Amniotic stem cell (primary cell): ENCODE measurements around the gene CFAP100.

Experiments used
- DNase-seq: peaks from one replicate; lab custom pipeline; 2025; lab: John Stamatoyannopoulos, UW

The CFAP100 gene

DNA sequence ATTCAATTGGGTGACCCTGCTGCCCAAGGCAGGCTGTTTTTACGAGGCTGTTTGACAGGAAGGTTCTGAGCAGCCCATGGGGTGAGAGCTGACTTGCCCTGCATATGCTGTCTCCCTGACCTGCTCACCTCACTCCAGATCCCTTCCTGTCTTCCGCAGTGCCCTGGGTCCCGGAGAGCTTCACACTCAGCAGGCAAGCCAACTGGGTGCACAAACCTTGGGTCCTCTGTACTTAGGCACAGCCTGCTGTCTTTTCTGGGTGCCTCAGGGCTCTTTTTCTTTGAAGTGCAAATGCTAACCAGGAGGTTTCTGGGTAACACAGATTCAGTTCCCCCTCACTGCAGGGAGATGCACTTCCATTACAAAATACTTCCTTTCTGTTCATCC, 48.1 kb downstream of the CFAP100 start:
- no peak for DNase-seq

DNA sequence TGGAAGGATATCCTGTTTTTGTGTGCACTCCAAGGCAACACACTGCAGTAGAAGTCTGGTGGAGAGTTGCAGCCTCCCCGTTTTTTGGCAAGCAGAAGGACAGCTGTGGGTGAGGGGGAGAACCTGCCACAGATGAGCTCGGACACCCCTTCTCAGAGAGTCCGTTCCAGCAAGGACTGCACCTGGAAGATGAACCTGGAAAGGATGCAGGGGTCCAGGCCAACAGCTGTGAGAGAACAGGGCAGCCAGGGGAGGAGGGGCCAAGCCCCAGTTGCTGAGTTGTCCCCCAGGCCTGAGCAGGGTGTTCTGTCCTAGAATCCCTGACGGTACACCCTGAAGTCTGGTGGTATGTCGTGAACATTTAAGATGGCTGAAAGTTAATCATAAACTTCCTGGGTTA, 50.8 kb downstream of the CFAP100 start:
- no peak for DNase-seq

DNA sequence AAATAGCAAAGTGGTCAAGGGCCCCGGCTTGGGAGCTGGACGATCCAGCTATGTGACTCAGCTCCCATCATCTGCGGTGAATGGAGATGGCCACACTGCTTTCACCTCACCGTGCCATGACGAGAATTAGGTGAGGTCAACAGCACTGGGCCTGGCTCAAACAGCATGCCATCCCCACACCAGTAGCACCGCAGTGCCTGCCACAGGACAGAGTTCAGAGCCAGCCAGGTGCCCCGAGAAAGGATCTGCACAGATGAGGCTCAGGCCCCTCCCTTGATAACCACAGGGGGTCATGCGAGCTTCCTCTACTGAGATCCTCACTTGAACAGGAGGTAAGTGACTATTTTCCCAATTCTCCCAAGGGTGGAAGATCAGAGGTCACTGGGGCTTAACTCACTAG, 51.6 kb downstream of the CFAP100 start:
- no peak for DNase-seq

DNA sequence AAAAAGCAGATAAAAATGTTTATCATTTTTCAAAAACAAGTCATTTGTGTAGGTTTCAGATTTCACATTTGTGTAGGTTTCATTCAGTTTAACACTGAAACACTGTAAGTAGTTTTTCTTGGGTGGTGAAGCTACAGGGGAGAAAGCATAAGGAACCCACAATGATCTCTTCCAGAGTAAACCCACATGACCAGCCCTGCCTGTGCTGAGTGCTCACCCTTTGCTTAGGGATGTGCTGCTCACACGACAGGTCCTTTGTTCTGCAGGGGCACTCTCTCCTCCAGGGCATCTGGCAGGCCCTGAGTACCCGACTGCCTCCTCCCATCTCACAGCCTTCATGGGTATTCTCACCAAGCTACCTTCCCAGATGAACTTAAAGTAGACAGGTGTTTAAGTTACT, 52.1 kb downstream of the CFAP100 start:
- DNase-seq, result no peak

DNA sequence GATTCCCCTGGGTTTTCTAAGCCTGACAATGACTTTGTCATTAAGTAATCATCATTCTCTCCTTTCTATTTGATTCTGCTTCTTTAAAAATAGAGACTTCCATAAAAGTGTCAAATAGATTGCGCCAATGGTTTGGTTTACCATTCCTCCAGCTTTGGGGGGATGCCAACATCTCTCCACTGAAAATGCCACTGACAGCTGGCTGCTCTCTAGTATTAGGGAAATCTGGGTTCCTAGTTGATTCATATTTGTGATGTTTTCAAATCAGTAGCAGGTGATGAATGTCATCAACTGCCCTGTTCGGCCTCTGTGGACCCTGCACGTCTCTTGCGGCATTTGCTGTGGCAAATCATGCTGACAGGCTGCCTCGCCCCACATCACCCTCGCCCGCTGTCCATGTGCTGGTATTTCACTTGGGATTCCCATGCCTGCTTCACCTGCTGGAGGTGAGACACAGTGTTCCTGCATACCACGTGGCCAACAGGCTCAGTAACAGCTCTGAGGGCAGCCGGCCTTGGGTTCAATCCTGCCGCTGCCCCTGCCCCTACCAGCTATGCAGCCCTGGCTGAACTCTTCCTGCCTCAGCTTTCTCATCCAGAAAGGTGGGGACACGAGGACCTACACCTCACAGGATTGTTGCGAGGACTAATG, 52.9 kb downstream of the CFAP100 start:
- no peak for DNase-seq

DNA sequence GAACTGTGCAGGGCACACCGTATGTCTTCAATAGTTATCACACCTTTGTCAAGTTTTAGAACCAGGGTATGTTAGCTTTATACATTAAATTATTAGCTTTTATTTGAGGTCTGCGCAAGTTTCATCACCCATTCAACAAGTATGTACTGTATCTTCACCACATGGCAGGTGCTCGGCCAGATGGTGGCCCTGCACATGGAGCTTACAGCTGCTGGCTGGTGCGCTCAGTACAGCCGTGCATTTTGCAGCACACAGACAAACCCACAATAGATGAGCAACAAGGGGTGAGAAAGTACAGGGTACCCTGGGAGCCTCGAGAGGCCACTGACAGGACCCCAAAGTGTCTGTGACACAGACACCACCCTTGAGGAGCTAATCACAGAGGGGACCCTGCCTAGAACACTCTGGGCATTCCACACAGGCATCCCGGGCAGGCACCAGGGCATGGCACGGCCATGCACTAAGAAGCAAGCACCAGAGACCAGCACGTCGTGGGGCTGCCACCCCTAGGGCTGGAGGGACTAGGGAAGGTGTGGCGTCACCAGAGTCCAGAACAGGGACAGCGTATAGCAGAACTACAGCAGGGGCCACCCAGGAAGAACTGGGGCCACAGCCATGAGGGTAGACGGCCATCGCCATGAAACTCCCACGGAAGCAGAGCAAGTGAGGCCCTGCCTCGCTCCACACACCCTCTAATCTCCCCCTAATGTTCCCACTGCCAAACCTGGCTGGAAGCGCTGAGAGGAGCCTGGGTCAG, 53.6 kb downstream of the CFAP100 start:
- DNase-seq, result no peak

DNA sequence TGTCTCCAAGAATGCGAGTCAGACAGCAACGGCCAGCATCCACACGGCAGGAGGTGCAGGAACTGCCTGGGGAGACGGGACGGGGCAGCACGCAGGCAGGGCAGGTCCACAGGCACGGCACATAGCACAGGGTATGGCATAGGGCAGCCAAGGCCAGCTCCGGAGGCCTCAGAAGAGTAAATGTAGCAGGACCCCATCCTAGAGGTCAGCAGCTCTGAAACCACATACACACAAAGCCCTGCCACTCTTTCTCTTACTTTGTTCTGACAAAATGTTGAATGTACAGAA, 54.1 kb downstream of the CFAP100 start:
- DNase-seq, result no peak

DNA sequence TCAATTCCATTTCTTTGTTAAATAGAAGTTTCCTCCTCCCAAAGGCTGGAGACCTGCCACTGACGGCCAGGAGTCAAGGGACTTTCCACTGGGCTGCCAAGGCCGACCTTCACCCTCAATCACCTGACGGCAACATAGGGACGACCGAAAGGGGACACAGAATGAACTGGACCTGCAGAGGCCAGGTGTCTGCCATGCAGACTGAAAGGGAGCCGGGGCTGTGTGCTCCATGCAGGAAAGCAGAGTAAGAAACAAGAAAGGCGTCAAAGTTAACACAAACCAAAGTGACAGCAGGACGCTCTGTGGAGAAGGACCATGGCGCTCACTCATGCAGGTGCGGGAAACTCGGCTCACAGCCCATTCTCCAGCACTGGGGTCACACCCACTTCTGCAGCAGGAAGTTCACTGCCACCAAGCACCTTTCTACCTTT, 54.9 kb downstream of the CFAP100 start:
- no peak for DNase-seq

DNA sequence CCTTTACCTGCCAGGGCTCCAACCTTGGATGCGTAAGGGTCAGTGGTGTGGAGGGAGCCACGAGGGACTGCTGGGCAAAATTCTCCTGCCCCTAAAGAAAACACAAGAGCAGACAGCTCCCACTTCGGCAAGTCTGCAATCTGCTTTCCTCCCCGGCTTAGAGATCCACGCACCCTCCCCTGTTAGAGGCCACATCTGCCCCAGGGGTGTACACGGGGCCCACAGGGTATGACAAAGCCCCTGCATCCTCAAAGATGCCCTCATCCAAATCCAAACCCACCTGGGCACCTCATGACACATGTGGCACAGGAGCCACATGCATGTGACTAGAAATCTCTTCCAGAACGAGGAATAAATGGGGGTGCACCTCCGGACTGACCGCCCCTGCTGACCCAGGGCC, 55.5 kb downstream of the CFAP100 start:
- no peak for DNase-seq

DNA sequence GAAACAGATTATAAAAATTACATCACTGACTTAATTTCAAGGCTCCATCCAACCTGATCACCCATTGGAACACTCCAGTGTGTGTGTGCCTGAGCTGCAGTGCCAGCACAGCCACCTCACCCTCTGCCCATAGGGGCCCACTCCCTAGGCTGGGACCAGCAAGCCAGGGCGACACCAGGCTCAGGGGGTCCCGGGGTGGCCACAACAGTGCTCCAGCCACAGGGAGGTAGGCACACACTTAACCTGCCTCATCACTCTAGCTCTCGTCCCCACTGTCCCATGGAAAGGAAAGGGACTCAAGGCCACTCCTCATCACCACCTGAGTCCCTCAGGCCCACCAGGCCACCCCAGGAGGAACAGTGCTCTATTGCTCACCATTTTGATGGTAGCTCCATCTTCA, 56.0 kb downstream of the CFAP100 start:
- no peak for DNase-seq

DNA sequence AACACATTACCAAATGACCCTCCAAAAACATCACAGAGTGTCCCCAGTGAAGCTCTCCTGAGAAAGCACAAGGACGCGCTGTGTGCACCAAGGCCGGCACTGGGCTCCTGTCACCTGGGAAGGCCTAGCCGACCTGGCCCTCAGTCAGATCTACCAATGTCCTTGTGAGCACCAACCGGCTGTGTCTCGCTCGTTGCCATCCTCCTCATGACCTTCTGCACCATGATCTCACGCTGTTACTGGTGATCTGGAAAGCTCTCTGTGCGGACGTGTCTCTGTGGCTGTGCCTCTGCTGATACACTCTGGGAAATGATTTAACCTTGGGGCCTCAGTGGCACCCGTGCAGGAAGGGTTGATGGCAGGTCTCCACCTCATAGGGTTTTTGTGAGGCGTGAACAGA, 56.8 kb downstream of the CFAP100 start:
- DNase-seq, result no peak

DNA sequence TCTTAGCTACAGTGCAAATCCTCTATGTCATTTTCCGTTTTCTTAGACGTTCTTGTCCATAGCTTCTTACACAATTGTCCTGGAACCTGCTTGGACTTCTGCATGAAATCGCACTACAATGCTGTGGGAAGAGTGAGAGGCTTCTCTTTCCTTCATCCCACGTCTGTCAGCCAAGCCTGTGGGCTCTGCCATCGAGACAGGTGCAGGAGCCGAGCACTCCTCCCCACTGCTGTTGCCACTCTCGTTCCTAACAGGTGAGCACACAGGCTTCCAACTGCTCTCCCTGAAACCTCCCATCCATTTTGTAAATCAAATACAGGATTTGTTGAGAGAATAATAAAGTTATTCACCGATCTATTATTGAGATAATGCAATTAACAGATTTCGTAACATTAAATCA, 57.5 kb downstream of the CFAP100 start:
- DNase-seq, result no peak

DNA sequence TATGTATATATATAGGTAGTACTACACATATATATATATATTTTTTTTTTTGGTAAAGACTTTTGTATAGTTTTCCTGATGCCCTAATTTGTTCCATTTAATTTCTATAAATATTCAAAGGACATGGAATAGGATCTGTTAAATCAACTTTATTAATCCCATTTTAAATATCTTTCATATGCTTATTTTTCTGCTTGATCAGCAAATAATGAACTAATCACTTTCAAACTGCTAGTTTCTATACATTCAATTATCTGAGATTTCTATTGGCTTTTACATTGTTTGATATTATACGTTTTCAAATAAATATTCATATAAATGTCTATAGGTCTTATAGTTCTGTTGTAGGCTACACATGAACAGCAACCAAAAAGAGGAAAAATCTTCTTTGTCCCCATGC, 59.3 kb downstream of the CFAP100 start:
- no peak for DNase-seq

DNA sequence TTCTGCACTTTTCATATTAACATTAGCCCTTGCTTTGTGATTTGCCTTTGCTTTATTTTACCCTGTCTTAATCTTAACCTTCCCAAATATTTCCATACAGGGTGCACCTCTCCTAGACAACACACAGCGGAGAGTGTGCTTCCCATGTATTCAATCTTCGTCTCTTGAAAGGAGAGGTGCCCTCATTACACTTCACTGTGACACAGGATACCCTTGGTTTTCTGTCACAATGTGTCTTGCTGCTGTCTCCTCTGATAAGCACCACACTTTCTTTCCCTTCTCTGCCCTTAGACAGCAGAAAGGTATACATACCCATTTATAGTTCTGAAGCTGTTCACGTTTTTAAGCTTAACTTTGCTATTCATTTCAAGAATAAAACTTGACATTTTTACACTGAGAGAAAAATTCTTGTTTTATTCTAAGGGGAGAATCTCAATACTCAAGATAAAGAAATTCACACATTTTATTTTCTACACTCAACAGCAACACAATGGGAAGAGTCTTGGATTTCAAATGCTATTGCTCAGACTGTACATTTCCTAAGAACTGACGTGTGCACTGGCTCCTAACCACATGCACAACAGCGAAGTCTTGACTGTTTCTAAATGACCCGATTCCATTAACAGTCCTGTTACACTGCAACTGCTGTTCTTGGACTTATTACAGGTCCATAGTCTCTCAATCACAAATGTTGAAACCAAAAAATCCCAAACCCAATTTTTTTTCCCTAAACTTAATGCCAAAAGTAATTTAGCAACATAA, 59.9 kb downstream of the CFAP100 start:
- no peak for DNase-seq

DNA sequence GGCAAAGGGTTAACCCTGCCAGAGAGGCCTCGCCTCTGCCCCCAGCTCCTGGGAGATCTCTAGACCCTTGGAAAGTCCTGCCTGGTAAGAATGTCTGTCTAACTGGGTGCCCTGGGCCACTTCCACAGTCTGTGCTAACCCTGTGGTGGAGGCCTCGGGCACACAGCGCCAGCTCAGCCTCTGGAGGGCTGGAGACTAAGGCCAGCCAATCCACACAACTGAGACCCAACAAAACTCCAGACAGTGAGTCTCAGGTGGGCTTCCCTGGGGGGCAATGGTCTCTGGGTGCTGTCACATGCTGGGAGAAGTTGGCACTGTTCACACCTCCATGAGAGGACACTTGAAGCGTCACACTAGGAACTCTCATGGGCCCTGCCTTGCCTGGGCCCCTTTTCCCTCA, 61.5 kb downstream of the CFAP100 start:
- DNase-seq, result no peak

DNA sequence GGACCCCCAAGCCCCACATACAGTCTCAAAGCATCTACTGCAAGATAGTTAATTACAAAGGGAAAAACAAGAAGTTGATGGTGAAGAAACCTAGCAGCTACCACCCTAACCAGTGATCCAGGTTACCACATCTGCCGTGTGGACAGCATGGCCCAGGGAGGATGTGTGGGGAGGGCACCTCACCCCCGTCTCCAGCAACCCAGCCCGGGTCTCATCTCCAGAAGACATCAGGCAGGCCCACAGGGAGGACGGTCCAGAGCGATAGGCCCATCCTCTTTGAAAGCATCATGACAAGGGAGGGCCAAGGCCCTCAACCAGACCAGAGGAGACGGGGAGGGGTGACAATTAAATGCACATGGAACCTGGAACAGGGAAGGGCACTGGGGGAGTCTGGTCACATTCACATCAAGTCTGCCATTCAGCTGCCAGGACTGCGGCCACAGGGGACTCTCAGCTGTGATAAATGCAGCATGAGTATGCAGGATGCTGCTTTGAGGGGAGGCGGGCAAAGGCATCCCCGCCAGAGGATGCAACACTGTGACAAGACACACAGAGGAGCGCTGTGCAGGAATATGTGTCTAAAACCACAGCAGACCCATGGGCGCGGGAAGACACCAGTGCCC, 62.2 kb downstream of the CFAP100 start:
- DNase-seq, result no peak

DNA sequence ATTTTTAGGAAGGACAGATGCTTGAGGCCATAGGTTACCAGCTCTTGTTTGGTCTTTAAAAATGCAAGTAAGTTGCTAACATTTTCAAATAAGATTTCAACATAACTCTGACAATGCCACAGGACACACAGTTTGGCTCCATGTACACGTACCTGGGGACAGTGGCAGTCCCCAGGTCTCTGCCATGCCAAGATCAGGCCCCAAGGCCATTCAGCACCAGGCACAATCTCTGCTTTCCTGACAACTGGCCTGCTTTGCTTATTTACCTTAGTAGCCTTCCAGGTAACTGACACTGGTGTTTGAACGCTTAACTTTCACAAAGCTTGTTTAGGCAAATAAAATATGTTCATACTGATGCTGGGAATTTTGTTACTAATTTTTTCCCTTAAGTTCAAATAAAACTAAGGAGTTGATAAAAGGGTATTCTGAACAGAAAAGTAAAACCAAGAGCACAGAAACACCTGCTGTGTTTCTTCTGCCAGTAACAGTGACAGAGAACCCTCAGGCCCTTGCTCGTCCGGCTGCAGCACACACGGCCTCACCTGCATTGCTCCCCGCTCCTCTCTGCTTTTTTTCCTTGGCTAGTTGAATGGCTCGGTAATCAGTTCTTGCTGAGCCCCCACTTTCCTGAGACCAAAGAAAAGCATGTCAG, 64.5 kb downstream of the CFAP100 start:
- DNase-seq, result no peak

DNA sequence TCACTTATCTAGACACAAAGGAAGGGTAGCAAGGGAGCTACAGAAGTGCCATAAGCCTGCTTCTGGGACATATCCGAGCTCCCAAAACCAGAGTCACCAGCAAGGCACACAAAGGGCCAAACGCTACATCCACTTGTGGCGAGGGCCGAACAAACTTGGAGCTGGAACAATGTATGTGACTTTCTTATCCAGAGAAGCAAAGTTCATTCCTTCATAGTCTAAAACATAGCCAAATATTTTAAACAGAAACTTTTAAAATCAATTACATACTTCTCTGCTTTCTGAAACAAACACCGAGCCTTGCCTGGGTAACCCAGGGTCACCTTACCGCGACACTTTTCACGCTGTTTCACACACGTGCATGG, 65.0 kb downstream of the CFAP100 start:
- DNase-seq, result no peak

DNA sequence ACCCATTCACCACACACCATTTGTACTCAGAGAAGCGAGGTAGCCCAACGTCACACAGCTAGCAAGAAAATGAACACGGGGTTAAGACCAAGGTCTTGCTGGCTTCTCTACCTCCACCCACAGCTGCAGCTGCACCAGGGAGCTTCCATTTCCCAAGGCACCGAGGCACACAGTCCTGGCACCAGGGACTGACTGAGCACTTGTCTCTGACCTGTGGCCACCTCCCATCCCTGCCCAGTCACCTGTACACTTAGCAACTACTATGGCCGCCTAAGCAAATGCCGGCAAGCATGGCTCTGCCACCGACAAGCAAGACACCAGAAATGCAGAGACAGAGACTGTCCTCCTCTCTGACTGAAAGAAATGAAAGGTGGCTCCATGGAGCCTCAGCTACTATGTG, 65.7 kb downstream of the CFAP100 start:
- no peak for DNase-seq

DNA sequence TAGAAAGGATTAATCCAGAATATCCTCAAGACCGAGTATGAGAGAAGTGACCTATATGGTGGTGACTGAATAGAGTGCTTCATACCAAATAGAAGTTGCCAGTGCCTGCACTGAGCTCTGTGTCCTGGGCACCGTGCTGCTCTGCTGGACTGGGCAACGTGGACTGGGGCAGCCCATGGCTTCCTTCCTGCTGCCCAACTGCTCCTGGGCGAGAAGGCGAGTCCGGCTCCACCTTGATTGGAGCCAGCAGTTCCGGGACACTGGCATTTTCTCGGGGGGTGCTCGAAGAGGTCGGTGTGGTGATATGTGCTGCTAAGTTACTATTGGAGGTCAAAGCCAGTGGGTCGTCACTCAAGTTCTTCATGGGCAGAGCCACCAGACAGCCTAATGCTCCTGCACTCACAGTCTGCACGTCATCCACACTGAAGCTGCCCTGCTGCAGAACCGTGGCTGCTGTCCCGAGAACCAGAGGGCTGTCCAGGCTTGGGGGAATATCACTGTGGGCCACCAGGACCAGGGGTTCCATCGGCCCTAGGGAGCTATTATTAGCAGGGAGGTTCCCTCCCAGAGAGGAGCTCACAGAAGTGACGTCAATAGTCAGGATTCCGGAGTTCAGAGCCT, 66.9 kb downstream of the CFAP100 start:
- DNase-seq, result no peak

DNA sequence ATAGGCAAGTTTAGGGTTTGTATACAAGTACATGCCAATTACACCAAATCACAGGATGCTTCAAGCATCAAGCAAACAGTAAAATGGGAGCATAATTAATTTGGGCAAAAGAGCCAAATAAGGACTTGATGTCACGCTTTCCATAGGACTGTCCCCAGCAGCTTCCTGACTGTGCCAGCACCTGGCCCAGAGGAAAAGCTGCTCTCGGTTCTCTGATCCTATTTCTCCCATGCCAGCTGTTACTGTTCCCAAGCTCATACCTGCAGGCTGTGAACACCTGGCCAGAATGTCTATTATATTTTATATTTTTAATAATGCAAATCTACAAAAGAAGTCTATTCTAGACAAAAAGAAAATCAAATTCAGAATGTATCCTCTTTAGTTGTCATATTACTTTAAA, 68.8 kb downstream of the CFAP100 start:
- DNase-seq, result no peak

DNA sequence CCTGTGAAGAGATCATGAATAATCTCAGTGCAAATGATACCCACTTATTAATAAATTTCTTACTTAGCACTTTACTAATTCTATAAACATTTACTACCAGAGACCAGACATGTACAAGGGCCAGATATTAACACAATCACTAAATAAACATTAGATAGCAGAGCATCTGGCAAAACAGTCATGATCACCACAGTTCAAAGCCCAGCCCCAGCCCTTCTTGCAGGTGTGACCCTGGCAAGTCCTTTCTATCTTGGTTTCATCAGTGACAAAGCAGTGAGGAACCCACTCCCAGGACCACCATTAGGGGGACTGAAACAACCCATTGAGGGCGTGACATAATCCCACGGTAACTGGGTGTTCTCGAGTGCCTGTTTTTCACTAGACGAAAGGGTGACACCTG, 69.4 kb downstream of the CFAP100 start:
- no peak for DNase-seq
